Measurements from ENCODE around the gene ATP10B.

Gene ATP10B

GRCh38 chr5:160679567-160680309 is 172.3 kb downstream of the ATP10B start:
- FAIRE-seq: no peak

GRCh38 chr5:160675988-160676387 is 176.0 kb downstream of the ATP10B start:
- FAIRE-seq: no peak

GRCh38 chr5:160674901-160675300 is 177.1 kb downstream of the ATP10B start:
- no peak for FAIRE-seq

GRCh38 chr5:160672521-160672920 is 179.5 kb downstream of the ATP10B start:
- FAIRE-seq: no peak

GRCh38 chr5:160668356-160668755 is 183.7 kb downstream of the ATP10B start:
- no peak for FAIRE-seq

- no peak for FAIRE-seq
Measured at GRCh38 chr5:160667160-160667559, 184.9 kb downstream of the ATP10B start.

GRCh38 chr5:160665460-160665859 is 186.6 kb downstream of the ATP10B start:
- FAIRE-seq: no peak

GRCh38 chr5:160660132-160660531 is 191.9 kb downstream of the ATP10B start:
- FAIRE-seq: no peak

GRCh38 chr5:160657622-160658458 is 194.2 kb downstream of the ATP10B start:
- FAIRE-seq: peak; percentile 28

GRCh38 chr5:160657068-160657507 is 194.9 kb downstream of the ATP10B start:
- peak; percentile 5 for FAIRE-seq

- FAIRE-seq: no peak
Measured at GRCh38 chr5:160655717-160656116, 196.3 kb downstream of the ATP10B start.

- FAIRE-seq: no peak
Measured at GRCh38 chr5:160651692-160652645, 200.0 kb downstream of the ATP10B start.

GRCh38 chr5:160649304-160649703 is 202.7 kb downstream of the ATP10B start:
- FAIRE-seq: no peak

GRCh38 chr5:160646033-160646432 is 206.0 kb downstream of the ATP10B start:
- no peak for FAIRE-seq

- no peak for FAIRE-seq
Measured at GRCh38 chr5:160643616-160644240, 208.3 kb downstream of the ATP10B start.

- no peak for FAIRE-seq
Measured at GRCh38 chr5:160641405-160641804, 210.6 kb downstream of the ATP10B start.

GRCh38 chr5:160640406-160640805 is 211.6 kb downstream of the ATP10B start:
- FAIRE-seq: no peak

GRCh38 chr5:160638161-160638742 is 213.8 kb downstream of the ATP10B start:
- FAIRE-seq: no peak

- FAIRE-seq: no peak
Measured at GRCh38 chr5:160637357-160638090, 214.5 kb downstream of the ATP10B start.

- no peak for FAIRE-seq
Measured at GRCh38 chr5:160635663-160636062, 216.3 kb downstream of the ATP10B start.

GRCh38 chr5:160635046-160635445 is 217.0 kb downstream of the ATP10B start:
- FAIRE-seq: peak; percentile 84

Measured in colon (tissue), 2 donors.